Spleen (tissue), 7 donors: ENCODE results near the gene SEMA3E.
"Not testable (repeated sequence)": the region's sequence is repeated elsewhere in the genome, so short reads cannot be mapped to it uniquely, and the experiment has no call there.

ENCODE experiments used
- POLR2A ChIP-seq, 3 donors: fragments of 450-650 bp; IDR thresholded peaks; one replicate each; pipeline ENCODE4 v1.5.1; 2017; ENCODE audit warnings: antibody characterized with exemption in 3 of 3, mild to moderate bottlenecking in 1 of 3
- POLR2AphosphoS5 ChIP-seq, 3 donors: sonication (generic); formaldehyde crosslinking; IDR thresholded peaks; one replicate each; pipeline ENCODE4 v1.5.1; 2017; ENCODE audit warnings: antibody characterized with exemption in 3 of 3
- TF ChIP-seq, protein P1 (sequence below), 11 experiments: fragments of 200-600 bp in 7 of 11; fragments of 450-650 bp in 4 of 11; sonication (generic) in 4 of 11; IDR thresholded peaks in 8 of 11; conservative IDR thresholded peaks in 3 of 11; 1 replicate in 7 of 11; 2 replicates in 4 of 11; pipeline versions ENCODE4 v1.4.0 to v1.8.0; 2016 to 2021; ENCODE audit warnings: antibody characterized with exemption in 11 of 11, inconsistent platforms in 4 of 11, mild to moderate bottlenecking in 1 of 11
- donor health status: DM: no; HTN: no; CAD: no; lungs with moderate emphysema.
- donor health status: DM: no; HTN: no; CAD: no.
- donor health status: DM: no; HTN: no; CAD: no.

DNA sequence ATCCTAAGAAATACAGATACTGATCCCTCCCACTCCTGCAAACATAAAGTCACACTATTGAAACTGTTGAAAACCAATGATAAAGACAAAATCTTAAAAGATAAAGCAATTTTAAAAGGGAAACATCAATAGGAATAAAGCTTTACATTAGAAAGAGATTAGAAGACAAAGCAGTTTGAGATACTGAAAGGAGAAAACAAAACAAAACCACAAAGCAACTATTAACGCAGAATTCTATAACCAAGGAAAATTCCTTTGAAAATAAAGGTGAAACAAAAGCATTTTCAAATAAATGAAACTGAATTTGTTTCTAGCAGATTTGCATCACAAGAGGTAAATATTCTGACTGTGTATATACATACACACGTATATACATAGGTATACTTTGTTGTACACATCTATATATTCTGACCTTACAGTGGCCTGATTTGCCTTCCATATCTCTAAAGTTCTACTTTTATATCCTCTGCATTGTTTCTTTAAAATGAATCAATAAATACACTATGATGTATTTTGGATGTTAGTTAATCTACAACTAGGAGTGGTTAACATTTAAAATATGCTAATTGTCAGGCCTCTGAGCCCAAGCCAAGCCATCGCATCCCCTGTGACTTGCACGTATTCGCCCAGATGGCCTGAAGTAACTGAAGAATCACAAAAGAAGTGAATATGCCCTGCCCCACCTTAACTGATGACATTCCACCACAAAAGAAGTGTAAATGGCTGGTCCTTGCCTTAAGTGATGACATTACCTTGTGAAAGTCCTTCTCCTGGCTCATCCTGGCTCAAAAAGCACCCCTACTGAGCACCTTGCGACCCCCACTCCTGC, 189.6 kb downstream of the SEMA3E start:
- TF ChIP-seq, protein P1, sequence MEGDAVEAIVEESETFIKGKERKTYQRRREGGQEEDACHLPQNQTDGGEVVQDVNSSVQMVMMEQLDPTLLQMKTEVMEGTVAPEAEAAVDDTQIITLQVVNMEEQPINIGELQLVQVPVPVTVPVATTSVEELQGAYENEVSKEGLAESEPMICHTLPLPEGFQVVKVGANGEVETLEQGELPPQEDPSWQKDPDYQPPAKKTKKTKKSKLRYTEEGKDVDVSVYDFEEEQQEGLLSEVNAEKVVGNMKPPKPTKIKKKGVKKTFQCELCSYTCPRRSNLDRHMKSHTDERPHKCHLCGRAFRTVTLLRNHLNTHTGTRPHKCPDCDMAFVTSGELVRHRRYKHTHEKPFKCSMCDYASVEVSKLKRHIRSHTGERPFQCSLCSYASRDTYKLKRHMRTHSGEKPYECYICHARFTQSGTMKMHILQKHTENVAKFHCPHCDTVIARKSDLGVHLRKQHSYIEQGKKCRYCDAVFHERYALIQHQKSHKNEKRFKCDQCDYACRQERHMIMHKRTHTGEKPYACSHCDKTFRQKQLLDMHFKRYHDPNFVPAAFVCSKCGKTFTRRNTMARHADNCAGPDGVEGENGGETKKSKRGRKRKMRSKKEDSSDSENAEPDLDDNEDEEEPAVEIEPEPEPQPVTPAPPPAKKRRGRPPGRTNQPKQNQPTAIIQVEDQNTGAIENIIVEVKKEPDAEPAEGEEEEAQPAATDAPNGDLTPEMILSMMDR (IDR thresholded peaks at IDR 0.05 in 8 of 11, conservative IDR thresholded peaks at IDR 0.05 in 3 of 11): not testable (repeated sequence)
- not testable (repeated sequence) for TF ChIP-seq POLR2A, POLR2AphosphoS5 (IDR thresholded peaks at IDR 0.05)
